DMS79 treated with DMSO at 0.1 percent for 48 hours (cell line): ENCODE measurements around the gene NEAT1.

Source experiments
- DNase-seq: peaks from one replicate; lab custom pipeline; 2025; lab: John Stamatoyannopoulos, UW

NEAT1 gene

DNA sequence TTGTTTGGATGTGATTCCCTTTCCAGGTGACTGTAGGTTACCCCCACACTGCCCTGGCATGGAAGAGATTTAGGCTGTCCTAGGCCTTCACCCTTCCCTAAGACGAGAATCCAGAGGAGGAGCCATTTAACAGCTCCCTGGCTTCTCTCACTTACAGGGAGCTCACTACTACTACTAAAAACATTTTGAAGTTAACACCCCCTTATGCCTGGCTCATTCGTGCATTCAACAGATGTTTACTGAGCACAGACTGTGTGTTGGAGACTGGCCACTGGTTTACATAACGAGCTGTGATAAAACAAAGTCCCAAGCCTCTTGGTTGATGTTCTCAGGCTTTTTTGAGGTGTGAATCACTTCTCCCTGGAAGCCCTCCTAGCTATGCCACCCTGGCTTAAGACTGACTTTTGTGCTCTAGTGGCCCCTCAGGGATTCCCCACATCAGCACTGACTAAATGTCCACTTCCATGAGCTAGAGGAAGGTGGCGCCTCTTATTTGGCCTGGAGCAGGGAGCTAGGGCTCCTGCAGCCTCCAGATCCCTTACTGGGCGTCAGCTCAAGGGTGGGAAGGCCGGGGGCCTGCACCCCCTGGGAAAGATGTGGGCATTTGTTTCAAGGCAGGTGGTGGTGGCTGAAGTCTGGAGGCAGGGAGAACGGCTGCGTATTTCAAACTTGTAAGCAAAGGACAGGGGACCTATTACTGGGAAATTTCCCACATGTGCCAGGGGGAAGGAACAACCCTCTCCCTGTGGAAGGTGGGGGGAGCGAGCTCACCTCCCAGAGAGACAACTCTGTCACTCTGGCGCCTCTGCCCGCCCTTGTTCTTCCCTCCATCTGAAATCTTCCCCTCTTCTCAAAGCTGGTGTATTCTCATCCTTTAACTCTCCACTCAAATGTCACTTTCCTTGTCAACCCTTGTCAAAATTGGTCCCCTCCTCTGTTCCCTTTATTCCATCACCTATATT lies 56.9 kb downstream of the NEAT1 start:
- DNase-seq = peak; percentile 12

DNA sequence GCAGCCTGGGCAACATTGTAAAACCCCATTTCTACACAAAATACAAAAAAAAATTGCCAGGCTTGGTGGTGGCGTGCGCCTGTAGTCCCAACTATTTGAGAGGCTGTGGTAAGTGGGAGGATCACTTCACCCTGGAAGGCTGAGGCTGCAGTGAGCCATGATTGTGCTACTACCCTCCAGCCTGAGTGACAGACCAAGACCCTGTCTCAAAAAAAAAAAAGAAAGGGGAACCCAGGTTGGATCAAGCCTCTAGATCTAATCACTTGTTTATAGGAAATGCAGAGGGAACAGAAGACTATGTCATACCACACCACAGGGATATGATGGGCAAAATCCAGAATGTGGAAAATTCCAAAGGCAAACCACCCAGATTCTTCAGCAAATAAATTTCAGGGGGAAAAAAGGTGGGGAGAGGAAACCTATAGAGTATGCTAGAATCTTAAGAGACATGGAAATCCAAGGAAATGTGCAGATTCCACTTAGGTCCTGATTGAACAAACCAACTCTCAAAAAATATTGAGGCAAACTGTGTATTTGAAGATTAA lies 59.8 kb downstream of the NEAT1 start:
- DNase-seq = no peak

DNA sequence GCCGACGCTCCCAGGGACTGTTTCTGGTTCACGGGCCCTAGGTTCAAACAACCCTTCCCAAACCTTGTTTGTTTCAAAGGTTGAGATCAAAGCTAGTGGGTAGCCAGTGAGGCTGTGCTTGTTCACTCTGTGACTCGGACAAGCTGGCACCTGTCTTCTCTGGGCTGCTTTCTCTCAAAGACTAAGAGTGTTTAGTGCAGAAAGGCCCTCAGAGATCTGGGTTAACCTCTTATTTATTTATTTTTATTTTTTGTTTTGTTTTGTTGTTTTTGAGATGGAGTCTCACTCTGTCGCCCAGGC lies 63.3 kb downstream of the NEAT1 start:
- DNase-seq = peak; percentile 24

DNA sequence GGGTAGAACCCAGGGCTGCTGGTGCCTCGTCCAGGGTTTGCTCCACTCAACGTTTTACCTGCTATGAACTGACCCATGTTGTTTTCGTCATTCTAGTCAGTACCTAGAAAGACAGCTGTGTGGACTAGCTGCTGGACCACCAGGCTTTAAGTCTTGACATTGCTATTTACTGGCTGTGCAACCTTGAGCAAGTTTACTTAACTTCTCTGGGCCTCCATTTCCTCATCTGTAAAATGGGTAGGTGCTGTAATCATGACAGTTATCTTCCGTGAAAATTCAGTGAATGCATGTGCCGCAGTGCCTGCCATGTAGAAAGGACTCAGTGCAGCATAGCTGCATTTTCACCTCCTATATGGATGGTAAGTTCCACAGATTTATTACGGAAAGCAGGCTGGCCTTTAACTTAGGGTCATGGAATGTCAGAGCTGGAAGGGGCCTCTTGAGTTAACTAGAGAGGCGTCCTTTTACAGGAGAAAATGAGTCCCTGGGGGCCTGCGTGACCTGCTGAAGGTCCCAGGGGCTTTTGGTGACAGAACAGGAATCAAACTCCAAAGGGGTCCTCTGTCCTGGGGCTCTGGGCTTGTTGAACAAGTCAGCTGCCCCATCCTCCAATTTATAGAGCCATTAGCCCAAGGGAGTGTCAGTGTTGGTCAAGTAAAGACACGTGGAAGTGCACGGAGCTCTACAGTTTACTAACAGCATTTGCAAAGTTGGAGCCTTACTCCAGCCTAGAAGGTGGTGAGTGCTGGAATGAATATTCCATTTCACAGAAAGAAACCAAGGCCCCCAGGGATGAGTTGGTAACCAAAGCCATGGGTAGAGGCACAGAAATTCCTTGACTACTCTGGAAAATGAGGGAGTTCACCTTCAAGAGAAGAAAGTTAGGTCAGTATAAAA lies 64.2 kb downstream of the NEAT1 start:
- no peak for DNase-seq

DNA sequence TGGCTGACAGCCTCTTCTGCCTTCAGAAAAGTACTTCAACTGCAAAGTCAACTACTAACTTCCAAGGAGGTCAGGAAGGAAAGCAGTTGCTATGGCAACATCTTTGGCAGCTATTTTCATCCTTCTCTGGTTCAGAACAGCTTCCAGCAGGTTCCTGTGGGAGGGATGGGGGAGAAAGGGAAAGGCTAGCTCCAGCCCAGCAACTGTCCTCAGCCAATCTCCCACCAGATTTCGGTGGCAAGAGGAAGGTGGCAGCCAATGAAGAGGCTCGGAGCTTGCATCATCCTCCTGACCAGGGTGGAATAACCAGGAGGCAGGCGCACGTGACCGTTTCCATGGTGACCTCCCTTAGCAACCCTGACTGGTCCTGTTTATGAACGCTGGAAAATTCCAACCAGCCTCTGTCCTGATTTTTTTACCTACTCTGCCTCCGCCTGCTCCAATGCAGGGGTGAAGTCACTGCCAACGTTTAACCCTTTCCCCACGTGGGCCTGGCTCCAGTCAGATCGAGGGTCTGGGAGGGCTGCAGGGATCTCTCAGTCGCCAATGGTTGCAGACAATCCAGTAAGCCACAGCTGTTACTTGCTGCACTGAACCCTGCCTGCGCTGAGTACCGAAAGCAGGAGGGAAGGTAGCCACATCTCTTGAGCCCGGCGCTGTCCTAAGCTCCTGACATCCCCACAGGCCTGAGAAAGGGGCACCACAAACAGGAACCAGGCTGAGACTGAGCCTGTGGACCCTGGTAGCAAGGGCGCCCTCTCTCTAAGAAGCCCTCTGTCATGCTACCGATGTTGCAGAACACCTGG lies 65.1 kb downstream of the NEAT1 start:
- peak; percentile 99 for DNase-seq

DNA sequence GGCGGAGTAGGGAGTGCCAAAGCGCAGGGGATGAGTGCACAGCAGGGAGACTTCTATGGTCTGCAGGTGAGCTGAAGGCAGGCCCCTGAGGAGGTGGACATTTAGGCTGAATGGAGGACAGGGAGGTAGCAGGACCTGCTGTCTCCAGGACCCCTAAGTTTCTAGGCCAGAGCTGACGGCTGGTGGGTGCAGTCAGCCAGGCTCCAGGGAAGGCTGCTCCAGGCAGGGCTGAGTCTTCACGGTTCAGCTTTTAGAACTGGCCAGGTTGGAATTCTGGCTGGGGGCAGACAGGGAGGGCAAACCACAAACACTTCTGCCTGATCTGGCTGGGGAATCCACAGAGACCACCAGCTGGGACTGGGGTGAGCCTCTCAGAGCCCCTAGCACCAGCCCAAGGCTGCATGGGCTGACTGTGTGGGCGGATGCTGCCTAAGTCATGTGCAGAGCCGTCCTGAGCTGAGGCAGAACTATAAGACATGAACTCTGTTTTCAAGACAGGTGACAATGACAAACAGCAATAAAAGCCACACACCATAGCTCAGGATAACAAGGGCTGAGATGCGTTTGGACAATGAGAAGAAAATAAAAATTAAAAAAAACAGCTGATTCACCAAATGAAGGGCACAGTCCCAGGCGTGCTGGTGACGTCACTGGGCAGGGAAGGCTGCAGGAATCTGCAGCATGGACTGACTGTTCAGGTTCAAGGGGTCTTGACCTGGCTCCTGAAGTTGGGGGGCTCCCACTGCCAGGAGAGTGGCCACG lies 65.9 kb downstream of the NEAT1 start:
- DNase-seq = peak; percentile 66

DNA sequence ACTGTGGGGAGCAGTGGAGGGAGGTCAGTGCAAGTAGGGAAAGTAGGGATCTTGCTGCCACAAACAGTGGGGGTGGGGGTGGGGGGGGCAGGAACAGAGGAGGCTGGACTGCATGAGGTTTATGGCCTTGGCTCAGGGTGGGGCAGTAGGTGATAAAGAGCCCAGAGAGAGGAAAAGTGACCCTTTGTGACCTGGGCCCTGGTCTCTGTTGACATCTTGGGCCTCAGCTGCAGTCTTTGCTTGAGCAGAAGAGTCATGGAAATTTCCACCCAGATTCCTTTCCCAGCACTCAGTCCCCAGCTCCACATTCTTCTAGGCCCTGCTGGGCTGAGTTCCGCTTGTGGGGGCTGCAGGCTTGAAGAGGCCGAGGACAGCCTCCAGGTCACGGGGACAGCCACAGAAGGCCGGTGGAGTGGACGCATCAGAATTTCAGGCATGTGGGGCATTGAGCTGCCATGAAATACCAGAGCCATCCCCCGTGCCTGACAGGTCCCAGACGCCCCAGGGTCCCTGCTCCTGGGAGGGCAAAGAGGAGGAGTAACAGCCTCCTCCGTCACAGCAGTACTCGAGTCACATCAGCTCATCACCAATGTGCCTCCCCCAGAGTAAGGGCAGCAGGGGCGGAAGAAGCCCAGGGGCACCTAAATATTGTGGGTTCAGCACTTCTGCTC lies 66.6 kb downstream of the NEAT1 start:
- no peak for DNase-seq

DNA sequence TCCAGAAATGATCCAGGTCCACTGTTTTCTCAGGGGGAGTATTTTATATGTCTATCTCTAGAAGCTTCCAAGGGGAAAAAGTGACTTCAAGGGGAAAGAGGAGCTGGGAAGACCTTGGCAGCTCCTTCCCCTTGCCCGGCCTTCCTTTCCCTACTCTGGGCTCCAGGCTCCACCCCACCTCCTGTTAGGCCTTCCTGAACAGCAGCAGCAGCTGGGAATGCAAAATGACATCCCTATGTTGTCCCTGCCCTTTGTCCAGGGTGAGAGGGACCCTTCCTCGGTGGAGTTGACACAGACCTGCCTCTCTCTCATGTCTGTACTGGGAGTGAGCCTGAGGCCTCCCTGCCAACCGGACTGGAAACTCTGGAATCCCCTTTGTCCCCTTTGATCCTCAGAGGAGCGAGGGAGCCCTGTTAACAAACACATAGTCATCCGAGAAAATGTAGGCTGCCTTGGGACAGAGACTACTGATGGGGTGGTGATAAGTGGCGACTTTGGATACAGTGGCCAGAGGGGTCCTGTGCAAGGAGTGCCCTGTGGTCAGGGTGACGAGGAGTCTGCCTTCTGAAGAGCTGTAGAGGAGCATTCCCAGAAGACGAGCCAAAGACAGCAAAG lies 67.2 kb downstream of the NEAT1 start:
- peak; percentile 20 for DNase-seq

DNA sequence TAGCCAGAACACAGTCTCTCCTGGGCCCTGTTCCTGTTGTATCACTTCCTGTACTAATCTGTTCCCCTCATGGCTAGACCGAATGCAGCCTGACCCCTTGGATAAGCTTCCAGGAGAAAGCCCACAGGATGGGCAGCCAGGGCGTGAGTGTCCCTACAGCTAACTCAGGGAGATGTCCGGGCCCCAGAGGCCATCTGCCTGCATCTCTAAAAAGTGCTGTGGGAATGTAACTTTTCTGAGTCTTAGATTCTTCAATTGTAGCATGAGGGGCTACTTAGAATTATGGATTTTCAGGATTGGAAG lies 68.5 kb downstream of the NEAT1 start:
- no peak for DNase-seq

DNA sequence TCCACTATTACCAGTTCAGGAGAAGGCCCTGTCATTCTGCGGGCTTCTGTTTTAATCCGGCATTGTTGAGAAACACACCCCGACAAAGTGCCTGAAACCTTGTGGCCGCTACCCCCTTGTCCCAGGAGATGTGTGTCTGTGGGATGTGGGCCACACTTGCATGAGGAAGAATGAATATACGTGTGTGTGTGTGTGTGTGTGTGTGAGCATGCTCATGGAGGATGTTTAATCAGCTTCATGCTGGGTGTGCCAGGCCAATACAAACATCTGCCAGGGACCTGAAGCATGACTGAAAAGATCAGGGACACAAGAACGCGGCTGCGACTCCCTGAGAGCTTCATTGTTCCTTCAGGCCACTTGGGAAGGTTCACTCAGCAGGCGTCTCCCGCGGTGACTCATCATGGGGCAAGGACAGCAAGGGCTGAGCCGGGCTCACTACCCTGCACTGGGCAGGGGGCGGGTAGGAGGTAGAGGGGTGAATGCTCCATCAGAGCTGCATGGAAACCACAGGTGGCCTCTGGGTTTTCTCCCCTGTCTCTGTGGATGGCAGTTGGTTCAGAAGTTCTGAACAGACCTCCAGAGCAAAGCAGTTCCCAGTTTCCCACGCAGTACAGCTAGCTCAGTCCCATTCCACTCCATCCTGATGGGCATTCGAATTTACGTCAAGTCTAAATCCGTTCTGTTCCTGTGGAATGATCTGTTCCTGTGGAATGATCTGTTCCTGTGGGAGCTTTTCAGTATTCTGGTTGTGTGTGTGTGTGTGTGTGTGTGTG lies 69.2 kb downstream of the NEAT1 start:
- DNase-seq = peak; percentile 98

DNA sequence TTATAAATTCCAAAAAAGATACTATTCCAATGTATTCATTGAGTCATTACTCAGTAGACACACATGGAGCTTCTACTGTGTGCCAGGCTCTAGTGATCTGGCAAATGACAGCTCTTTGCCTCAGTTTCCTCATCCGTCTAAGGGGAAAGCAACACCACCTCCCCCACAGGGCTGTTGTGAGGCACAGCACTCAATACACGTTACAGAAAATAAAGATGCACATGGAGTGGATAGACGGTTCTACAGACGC lies 69.7 kb downstream of the NEAT1 start:
- DNase-seq = no peak

DNA sequence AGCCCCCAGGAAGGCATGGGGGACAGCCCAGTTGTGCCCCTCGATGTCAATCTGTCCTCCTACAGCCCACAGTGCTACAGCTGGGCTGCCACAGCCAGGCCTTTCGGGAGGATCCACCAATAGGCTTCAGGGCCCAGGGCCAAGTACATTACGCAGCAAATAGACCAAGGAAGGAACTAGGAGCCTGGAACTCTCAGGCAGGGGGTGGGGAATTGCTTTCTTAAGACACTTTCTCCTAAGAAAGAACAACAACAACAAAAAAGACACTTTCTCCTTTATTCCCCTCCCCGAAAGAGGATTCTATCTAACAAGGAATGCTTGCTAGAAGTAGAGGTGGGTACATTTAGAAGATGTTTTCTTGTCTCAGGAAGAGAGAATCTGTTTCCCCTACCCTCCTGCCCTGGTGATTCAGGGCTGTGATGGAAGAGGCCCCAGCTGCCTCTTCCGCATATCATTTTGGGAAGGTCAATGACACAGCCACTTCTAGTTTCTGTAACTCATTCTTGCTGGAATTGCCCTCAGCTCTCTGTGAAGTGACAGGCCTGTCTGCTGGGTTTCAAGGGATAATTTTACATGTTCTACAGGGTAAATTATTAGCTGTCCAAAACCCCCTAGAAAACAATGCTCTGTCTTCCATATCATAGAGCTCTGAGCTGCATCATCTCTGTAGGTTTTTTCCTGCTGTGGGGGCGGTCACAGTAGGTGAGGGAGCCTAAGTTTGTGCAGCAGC lies 70.2 kb downstream of the NEAT1 start:
- DNase-seq = peak; percentile 87

DNA sequence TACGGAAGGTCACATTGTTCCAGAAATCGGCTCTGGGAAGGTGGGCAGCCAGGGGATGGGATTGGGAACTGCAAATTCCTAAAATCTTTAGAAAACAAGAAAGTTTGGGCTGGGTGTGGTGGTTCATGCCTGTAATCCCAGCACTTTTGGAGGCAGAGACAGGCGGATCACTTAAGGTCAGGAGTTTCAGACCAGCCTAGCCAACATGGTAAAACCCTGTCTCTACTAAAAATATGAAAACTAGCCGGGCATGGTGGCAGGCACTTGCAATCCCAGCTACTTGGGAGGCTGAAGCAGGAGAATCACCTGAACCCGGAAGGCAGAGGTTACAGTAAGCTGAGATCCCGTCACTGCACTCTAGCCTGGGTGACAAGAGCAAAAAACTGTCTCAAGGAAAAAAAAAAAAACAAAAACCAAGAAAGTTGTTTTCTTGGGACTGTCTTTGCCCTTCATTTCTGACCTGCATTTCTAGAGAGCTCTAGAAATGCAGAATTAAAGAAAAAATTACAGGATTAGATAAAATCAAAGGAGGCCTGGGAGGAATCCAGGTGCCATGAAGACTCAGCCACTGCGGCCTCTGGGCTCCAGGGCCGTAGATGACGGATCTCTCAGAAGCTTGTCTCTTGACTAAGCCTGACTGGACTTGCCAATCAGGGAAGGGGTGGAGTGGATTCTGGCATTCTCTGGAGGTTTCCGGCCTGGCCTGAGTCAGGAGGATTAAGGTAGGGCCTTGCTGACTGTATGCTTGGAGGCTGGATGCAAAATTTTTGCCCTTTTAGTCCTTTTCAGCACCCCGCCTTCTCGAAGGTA lies 71.0 kb downstream of the NEAT1 start:
- DNase-seq = peak; percentile 64
